Heart right ventricle (tissue), 16 donors: ENCODE measurements around the gene SPRED1. TPM values are rescaled to one million over a fixed set of nuclear protein-coding genes. Genes with fewer than 3 reads are reported as not detected.

Experiments used
- ATAC-seq, 8 donors: fragments of 200-7000 bp; cut with Tn5 transposase; one replicate each; pipeline ENCODE4 v1.9.1; 2020; ENCODE audit warnings: mild to moderate bottlenecking in 8 of 8, moderate library complexity in 8 of 8, moderate number of reproducible peaks in 1 of 8
- DNase-seq, 2 donors: peaks; one replicate each; pipeline ENCODE4 v3.0.0-alpha.2; 2020
- H3K27ac ChIP-seq, 10 donors: fragments of 200-600 bp; sonication (generic) in 2 of 10; one replicate each; pipeline versions ENCODE4 v1.5.0 to v1.8.0; 2020 to 2022; ENCODE audit warnings: mild to moderate bottlenecking in 3 of 10
- H3K27me3 ChIP-seq, 7 donors: fragments of 200-600 bp; one replicate each; pipeline ENCODE4 v1.8.0; 2021 to 2022; ENCODE audit warnings: mild to moderate bottlenecking in 2 of 7
- H3K36me3 ChIP-seq, 9 donors: fragments of 200-600 bp; sonication (generic) in 1 of 9; one replicate each; pipeline versions ENCODE4 v1.5.0 to v1.8.0; 2020 to 2022; ENCODE audit warnings: mild to moderate bottlenecking in 2 of 9
- H3K4me1 ChIP-seq, 9 donors: fragments of 200-600 bp; sonication (generic) in 1 of 9; one replicate each; pipeline versions ENCODE4 v1.5.0 to v1.8.0; 2020 to 2022; ENCODE audit warnings: mild to moderate bottlenecking in 4 of 9
- H3K4me3 ChIP-seq, 10 donors: fragments of 200-600 bp; sonication (generic) in 2 of 10; one replicate each; pipeline versions ENCODE4 v1.5.0 to v1.8.0; 2020 to 2022; ENCODE audit warnings: mild to moderate bottlenecking in 7 of 10, moderate library complexity in 2 of 10
- H3K9me3 ChIP-seq, 11 donors: fragments of 200-600 bp in 10 of 11; sonication (generic) in 2 of 11; one replicate each; pipeline versions ENCODE4 v1.5.0 to v1.8.0; 2013 to 2022; ENCODE audit warnings: mild to moderate bottlenecking in 2 of 11, control low read depth in 1 of 11, moderate library complexity in 1 of 11
- CTCF ChIP-seq, 9 donors: fragments of 200-600 bp; sonication (generic) in 2 of 9; IDR thresholded peaks; one replicate each; pipeline versions ENCODE4 v1.5.0 to v1.8.0; 2021 to 2022; ENCODE audit warnings: antibody characterized with exemption in 9 of 9, mild to moderate bottlenecking in 5 of 9, moderate library complexity in 1 of 9
- WGBS, 2 donors: extraction: QIAGEN DNeasy Blood & Tissue Kit; methylation state at CpG; one replicate each; pipeline ENCODE4 v1.1.7; 2013; ENCODE audit warnings: inconsistent platforms in 1 of 2; 5-methylcytosine and 5-hydroxymethylcytosine counted together
- intact Hi-C, 10 donors: fragments of 100-400 bp; cut with DNase I; formaldehyde crosslinking; loops; one replicate each; pipeline versions ENCODE4 v1.11.1 to v1.14.2; 2022
- polyA plus RNA-seq, 2 donors: library from polyadenylated mRNA; stranded (reverse); fragments of 200-250 nt; gene quantifications; one replicate each; pipeline ENCODE4 v1.2.3, GENCODE V29; 2013
- total RNA-seq, 10 donors: library from RNA; stranded (reverse); fragmentation: NEBNext Ultra II Directional in 3 of 10; extraction: Animal tissue kit (Norgen Biotek cat#: 25700) in 3 of 10; gene quantifications; one replicate each; pipeline versions ENCODE4 v1.2.1 to v1.2.4, GENCODE V29; 2021 to 2023
- donor health status: Arrhythmogenic right ventricular cardiomyopathy.
- donor health status: ischemic (EF 13 %, LVEDD 7.1; RV severe dilation, severe dysfunction).
- donor health status: healthy with polysubstance abuse.
- donor health status: DM: no; HTN: yes; CAD: no.
- donor health status: DM: no; HTN: no; CAD: no.
- donor health status: ischemic (EF 25% LVEDD 6.9; RV normal size, moderate dysfunction).
- donor health status: ischemic (EF 25% LVEDD 5.7; RV mildly dilated, moderate dysfunction).
- donor health status: healthy.
- donor health status: DM: yes; HTN: yes; CAD: no.
- donor health status: Ischemic cardiomyopathy.
- donor health status: ischemic (EF 35%, LVEDD 5.7; RV mildly dilated, moderate dysfunction).
- donor health status: nonischemic (EF 11% LVEDD 7.7; RV severe dilation, severe dysfunction).
- donor health status: DM: yes; HTN: yes; CAD: no.
- donor health status: PGD.
- donor health status: ischemic (EF 29% LVEDD 5.4; RV normal size, mild dysfunction).
- donor health status: nonischemic (EF 23%, LVEDD 6.1; RV moderate dilation, normal function).

The SPRED1 gene
- total and polyA plus RNA-seq, 12 donors: 3.3 to 20.2 (median 7.5) TPM

- Histone ChIP-seq H3K36me3 (no peaks in the 10 kb centered on the region), H3K4me1 (peaks cover 0 to 18% (median 0%) of the 10 kb centered on the region in 9 donors), H3K27ac (no peak overlapping the region), H3K27me3 (no peaks in the 10 kb centered on the region), H3K9me3 (no peaks in the 10 kb centered on the region), H3K4me3 (no peak overlapping the region)
- DNase-seq: no peak
- no peak for ATAC-seq
- 87 to 89% methylated on average over 2 of the region's 2 CpGs for WGBS, 2 donors
- no peak for TF ChIP-seq CTCF (IDR thresholded peaks at IDR 0.05)
- intact Hi-C loops: loop anchor here in 1 of 10 donors (10.0 kb wide), 1 partner anchor 62 kb away; the partner anchor contains the start of gene SPRED1
Observed at GRCh38 chr15:38316311-38316710, 63.7 kb downstream of the SPRED1 start.

GRCh38 chr15:38320181-38320580 is 67.5 kb downstream of the SPRED1 start:
- Histone ChIP-seq H3K27me3 (no peaks in the 10 kb centered on the region), H3K4me1 (peaks cover 0 to 14% (median 0%) of the 10 kb centered on the region in 9 donors), H3K4me3 (no peak overlapping the region), H3K9me3 (no peaks in the 10 kb centered on the region), H3K36me3 (peaks cover 0 to 30% (median 0%) of the 10 kb centered on the region in 9 donors), H3K27ac (no peak overlapping the region)
- ATAC-seq: no peak
- intact Hi-C loops: no loop called here
- no peak for TF ChIP-seq CTCF (IDR thresholded peaks at IDR 0.05)
- DNase-seq: no peak

- H3K27me3 ChIP-seq: no peaks in the 10 kb centered on the region
- TF ChIP-seq CTCF (IDR thresholded peaks at IDR 0.05): no peak
- no peaks in the 10 kb centered on the region for H3K9me3 ChIP-seq
- H3K4me1 ChIP-seq: peaks cover 0 to 10% (median 0%) of the 10 kb centered on the region in 9 donors
- peaks cover 0 to 37% (median 0%) of the 10 kb centered on the region in 9 donors for H3K36me3 ChIP-seq
- H3K4me3 ChIP-seq: no peak overlapping the region
- DNase-seq (no peak), ATAC-seq (no peak)
- H3K27ac ChIP-seq: no peak overlapping the region
- intact Hi-C loops: no loop called here
- 72 to 81% methylated on average over 2 of the region's 2 CpGs for WGBS, 2 donors
Observed at GRCh38 chr15:38320866-38321265, 68.2 kb downstream of the SPRED1 start.

GRCh38 chr15:38323895-38324294 is 71.3 kb downstream of the SPRED1 start:
- Histone ChIP-seq H3K4me3 (no peak overlapping the region), H3K27ac (no peak overlapping the region), H3K4me1 (peaks cover 0 to 6% (median 0%) of the 10 kb centered on the region in 9 donors), H3K9me3 (no peaks in the 10 kb centered on the region), H3K27me3 (no peaks in the 10 kb centered on the region), H3K36me3 (peaks cover 0 to 63% (median 12%) of the 10 kb centered on the region in 9 donors)
- DNase-seq: no peak
- 46 to 55% methylated on average over 4 of the region's 4 CpGs for WGBS, 2 donors
- intact Hi-C loops: no loop called here
- ATAC-seq: no peak
- no peak for TF ChIP-seq CTCF (IDR thresholded peaks at IDR 0.05)
